Stimulated activated CD8-positive, alpha-beta memory T cell treated with anti-CD3 and anti-CD28 coated beads, Interleukin-15, amount 100 ng/mL, for 48 hours (primary cell): ENCODE data around the gene ZNF610.

Source experiments
- DNase-seq, 2 donors: peaks; one replicate each; pipeline ENCODE4 v3.0.0-alpha.2; 2020; ENCODE audit warnings: low read depth in 2 of 2

Gene ZNF610

DNA sequence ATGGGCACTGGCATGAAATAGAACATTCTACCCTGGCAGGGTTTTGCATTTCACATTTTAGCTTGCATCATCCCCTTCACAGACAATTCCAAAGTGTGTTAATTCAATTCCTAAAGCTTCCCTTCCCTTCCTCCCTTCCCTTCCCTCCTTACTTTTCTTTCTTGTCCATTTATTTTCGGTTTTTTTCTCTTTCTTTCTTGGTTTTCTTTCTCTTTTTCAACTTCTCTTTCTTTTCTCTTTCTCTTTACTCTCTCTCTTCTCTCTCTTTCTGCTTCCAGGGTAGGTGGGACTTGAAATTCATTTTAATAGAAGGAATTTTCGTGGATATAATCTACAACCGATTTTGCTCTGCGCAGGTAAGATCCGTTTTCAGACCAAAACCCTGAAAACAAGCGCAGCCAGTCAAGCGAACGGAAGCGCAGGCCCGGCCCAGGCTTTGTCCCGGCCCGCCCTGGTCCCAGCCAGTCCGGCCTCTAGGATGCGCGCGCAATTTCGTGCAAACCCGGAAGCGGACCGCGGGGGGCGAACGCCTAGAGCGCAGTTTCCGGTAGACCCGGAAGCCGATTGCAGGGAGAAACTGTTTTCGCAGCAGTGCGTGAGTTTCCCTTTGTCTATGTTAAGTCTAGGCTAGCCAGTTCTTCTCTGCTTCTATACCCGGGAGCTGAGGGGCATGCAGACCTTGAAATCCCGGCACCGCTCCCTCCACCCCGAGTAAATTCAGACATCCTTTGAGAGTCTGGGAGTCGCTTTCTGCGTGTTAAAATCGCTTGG is 61.5 kb downstream of the ZNF610 start, which contains the start of gene ZNF528:
Gene ZNF528, plus strand, starts transcription at position 540 of the 771 bp plus-strand sequence. CDS start 4,165 bp downstream, outside the sequence.
- DNase-seq = peak; percentile 89 to 92

- DNase-seq = no peak
Measured at GRCh38 chr19:52398081-52398441, 62.0 kb downstream of the ZNF610 start.

DNA sequence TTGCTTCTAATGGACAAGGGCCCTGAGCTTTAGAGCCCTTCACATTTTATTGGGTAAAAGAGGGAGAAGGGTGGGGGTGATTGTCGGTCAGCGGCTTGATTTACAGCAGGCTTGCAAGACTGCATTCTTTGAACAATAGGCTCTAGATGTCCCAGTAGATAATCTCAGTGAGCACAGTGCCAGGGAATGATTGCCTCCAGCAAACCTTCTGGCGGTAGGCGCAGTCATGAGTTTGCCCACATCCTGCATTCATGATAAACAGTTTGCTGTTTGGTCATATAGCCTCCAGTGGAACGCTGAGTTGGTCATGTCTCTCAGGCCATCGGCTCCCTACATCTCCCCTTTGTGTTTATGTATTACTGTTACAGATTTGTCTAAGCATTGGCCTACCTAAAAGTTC is 74.2 kb downstream of the ZNF610 start:
- DNase-seq = no peak

DNA sequence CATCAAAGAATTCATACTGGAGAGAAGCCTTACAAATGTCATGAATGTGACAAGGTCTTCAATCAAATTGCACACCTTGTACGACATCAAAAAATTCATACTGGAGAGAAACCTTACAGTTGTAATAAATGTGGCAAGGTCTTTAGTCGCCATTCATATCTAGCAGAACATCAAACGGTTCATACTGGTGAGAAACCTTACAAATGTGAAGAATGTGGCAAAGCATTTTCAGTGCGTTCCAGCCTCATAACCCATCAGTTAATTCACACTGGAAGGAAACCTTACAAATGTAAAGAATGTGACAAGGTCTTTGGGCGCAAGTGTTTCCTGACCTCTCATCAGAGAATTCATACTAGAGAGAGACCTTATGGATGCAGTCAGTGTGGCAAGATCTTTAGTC is 79.7 kb downstream of the ZNF610 start:
- DNase-seq = no peak
